Measurements from ENCODE around the gene ORMDL1. TPM values are rescaled to one million over a fixed set of nuclear protein-coding genes. Genes with fewer than 3 reads are reported as not detected.

ORMDL1 gene
- total and polyA plus RNA-seq, 2 of the 13 experiments (the other 11 are each of a cell fraction or from before 2014, with no cell fraction given): 67.5 to 160 TPM

DNA sequence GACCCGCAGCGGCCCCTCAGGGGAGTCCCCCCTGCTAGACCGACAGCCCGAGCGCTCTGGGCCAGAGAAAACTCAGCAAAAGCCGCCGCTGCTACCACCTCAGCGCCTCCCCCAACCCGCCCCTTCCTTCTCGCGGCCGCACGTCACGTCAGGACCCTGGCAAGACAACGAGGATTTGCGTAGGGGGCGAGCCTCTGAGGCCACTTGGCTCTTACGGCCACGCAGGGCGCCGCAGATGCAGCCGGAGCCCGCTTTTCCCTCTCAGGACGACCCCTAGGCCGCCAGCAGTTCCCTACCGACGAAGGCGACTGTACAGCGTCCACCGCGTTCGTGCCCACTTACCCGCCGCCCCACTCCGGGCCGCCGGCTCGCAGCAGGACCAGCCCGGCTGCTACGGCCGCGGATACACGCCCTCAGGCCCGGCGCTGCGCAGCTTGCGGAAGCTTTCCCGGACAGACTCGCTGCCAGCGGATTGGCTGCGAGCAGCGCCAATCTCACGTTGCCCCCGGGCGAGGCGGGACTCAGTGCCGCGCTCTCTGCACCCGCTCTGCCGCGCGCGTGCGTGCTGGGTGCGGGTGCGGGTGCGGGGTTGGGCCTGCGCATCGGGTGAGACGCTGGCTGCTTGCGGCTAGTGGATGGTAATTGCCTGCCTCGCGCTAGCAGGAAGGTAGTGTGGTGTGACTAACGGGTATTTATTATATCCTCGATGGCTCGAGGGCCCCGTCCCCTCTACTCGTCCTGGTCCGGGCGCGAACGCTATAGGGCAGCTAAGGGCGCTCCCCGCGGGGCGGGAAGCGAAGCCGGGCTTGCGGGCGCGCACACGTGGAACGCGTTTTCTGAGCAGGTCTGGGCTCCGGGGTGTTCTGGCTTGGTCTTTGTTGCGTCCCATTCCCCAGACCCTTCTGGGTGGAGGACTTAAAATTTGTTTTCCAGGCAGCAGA lies at the start of gene ORMDL1, which contains the start of gene PMS1 (continued):
- TF ChIP-seq, protein P1, sequence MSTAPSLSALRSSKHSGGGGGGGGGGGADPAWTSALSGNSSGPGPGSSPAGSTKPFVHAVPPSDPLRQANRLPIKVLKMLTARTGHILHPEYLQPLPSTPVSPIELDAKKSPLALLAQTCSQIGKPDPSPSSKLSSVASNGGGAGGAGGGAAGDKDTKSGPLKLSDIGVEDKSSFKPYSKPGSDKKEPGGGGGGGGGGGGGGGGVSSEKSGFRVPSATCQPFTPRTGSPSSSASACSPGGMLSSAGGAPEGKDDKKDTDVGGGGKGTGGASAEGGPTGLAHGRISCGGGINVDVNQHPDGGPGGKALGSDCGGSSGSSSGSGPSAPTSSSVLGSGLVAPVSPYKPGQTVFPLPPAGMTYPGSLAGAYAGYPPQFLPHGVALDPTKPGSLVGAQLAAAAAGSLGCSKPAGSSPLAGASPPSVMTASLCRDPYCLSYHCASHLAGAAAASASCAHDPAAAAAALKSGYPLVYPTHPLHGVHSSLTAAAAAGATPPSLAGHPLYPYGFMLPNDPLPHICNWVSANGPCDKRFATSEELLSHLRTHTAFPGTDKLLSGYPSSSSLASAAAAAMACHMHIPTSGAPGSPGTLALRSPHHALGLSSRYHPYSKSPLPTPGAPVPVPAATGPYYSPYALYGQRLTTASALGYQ (CRISPR knock-in tag; IDR thresholded peaks at IDR 0.05): peak; percentile 83
- TF ChIP-seq, protein P2, sequence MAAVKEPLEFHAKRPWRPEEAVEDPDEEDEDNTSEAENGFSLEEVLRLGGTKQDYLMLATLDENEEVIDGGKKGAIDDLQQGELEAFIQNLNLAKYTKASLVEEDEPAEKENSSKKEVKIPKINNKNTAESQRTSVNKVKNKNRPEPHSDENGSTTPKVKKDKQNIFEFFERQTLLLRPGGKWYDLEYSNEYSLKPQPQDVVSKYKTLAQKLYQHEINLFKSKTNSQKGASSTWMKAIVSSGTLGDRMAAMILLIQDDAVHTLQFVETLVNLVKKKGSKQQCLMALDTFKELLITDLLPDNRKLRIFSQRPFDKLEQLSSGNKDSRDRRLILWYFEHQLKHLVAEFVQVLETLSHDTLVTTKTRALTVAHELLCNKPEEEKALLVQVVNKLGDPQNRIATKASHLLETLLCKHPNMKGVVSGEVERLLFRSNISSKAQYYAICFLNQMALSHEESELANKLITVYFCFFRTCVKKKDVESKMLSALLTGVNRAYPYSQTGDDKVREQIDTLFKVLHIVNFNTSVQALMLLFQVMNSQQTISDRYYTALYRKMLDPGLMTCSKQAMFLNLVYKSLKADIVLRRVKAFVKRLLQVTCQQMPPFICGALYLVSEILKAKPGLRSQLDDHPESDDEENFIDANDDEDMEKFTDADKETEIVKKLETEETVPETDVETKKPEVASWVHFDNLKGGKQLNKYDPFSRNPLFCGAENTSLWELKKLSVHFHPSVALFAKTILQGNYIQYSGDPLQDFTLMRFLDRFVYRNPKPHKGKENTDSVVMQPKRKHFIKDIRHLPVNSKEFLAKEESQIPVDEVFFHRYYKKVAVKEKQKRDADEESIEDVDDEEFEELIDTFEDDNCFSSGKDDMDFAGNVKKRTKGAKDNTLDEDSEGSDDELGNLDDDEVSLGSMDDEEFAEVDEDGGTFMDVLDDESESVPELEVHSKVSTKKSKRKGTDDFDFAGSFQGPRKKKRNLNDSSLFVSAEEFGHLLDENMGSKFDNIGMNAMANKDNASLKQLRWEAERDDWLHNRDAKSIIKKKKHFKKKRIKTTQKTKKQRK (IDR thresholded peaks at IDR 0.05; ENCODE audit: low read length): no peak
- TF ChIP-seq, protein P3, sequence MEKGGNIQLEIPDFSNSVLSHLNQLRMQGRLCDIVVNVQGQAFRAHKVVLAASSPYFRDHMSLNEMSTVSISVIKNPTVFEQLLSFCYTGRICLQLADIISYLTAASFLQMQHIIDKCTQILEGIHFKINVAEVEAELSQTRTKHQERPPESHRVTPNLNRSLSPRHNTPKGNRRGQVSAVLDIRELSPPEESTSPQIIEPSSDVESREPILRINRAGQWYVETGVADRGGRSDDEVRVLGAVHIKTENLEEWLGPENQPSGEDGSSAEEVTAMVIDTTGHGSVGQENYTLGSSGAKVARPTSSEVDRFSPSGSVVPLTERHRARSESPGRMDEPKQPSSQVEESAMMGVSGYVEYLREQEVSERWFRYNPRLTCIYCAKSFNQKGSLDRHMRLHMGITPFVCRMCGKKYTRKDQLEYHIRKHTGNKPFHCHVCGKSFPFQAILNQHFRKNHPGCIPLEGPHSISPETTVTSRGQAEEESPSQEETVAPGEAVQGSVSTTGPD (CRISPR knock-in tag; IDR thresholded peaks at IDR 0.05): no peak
- peak; percentile 76; the same call in 1 of the 2 replicates for TF ChIP-seq MEIS2 (CRISPR knock-in tag; IDR thresholded peaks at IDR 0.05)
- peak; percentile 37; the same call in 1 of the 2 replicates for TF ChIP-seq TBX3 (IDR thresholded peaks at IDR 0.05; ENCODE audit: borderline replicate concordance)
- peak; percentile 95 for TF ChIP-seq ZFP90 (CRISPR knock-in tag; IDR thresholded peaks at IDR 0.05; ENCODE audit: borderline replicate concordance)
- peak; percentile 99 for TF ChIP-seq ZNF598 (CRISPR knock-in tag; IDR thresholded peaks at IDR 0.05; ENCODE audit: borderline replicate concordance)
- TF ChIP-seq, protein P4, sequence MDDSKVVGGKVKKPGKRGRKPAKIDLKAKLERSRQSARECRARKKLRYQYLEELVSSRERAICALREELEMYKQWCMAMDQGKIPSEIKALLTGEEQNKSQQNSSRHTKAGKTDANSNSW (CRISPR knock-in tag; IDR thresholded peaks at IDR 0.05; ENCODE audit: borderline replicate concordance): peak; percentile 99
- peak; percentile 12 for TF ChIP-seq ZNF446 (CRISPR knock-in tag; IDR thresholded peaks at IDR 0.05)
- no peak for TF ChIP-seq SMARCE1 (IDR thresholded peaks at IDR 0.05; ENCODE audit: borderline replicate concordance)
- TF ChIP-seq ESRRA (CRISPR knock-in tag; IDR thresholded peaks at IDR 0.05; ENCODE audit: low read depth): no peak; the same call in 1 of the 2 replicates
- peak; percentile 97; the same call in 1 of the 2 replicates for TF ChIP-seq ZNF619 (CRISPR knock-in tag; IDR thresholded peaks at IDR 0.05)
- no peak for TF ChIP-seq SMC3 (IDR thresholded peaks at IDR 0.05; ENCODE audit: low read length)
- peak; percentile 73 for TF ChIP-seq ZNF782 (CRISPR knock-in tag; IDR thresholded peaks at IDR 0.05; ENCODE audit: borderline replicate concordance)
- TF ChIP-seq, protein P5, sequence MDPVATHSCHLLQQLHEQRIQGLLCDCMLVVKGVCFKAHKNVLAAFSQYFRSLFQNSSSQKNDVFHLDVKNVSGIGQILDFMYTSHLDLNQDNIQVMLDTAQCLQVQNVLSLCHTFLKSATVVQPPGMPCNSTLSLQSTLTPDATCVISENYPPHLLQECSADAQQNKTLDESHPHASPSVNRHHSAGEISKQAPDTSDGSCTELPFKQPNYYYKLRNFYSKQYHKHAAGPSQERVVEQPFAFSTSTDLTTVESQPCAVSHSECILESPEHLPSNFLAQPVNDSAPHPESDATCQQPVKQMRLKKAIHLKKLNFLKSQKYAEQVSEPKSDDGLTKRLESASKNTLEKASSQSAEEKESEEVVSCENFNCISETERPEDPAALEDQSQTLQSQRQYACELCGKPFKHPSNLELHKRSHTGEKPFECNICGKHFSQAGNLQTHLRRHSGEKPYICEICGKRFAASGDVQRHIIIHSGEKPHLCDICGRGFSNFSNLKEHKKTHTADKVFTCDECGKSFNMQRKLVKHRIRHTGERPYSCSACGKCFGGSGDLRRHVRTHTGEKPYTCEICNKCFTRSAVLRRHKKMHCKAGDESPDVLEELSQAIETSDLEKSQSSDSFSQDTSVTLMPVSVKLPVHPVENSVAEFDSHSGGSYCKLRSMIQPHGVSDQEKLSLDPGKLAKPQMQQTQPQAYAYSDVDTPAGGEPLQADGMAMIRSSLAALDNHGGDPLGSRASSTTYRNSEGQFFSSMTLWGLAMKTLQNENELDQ (CRISPR knock-in tag; IDR thresholded peaks at IDR 0.05; ENCODE audit: borderline replicate concordance): no peak
- TF ChIP-seq IRX3 (CRISPR knock-in tag; IDR thresholded peaks at IDR 0.05; ENCODE audit: borderline replicate concordance, low read depth): peak; percentile 97
- TF ChIP-seq, protein P6, sequence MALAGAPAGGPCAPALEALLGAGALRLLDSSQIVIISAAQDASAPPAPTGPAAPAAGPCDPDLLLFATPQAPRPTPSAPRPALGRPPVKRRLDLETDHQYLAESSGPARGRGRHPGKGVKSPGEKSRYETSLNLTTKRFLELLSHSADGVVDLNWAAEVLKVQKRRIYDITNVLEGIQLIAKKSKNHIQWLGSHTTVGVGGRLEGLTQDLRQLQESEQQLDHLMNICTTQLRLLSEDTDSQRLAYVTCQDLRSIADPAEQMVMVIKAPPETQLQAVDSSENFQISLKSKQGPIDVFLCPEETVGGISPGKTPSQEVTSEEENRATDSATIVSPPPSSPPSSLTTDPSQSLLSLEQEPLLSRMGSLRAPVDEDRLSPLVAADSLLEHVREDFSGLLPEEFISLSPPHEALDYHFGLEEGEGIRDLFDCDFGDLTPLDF (CRISPR knock-in tag; IDR thresholded peaks at IDR 0.05): peak; percentile 95
